Endodermal cell (in vitro differentiated cells): ENCODE results near the gene KRTAP13-4. TPM values are rescaled to one million over a fixed set of nuclear protein-coding genes. Genes with fewer than 3 reads are reported as not detected.

ENCODE experiments used
- DNase-seq: peaks from one replicate; pipeline ENCODE4 v3.0.0-alpha.2; 2017
- H3K27ac ChIP-seq: 2 replicates; pipeline ENCODE4 v1.5.1; 2013; ENCODE audit warnings: mild to moderate bottlenecking, low read depth, low read length, moderate library complexity
- H3K27me3 ChIP-seq: 2 replicates; pipeline ENCODE4 v1.6.1; 2013; ENCODE audit warnings: mild to moderate bottlenecking, low read length, moderate library complexity; ENCODE audit not compliant: insufficient read depth, control insufficient read depth, poor library complexity, severe bottlenecking
- H3K36me3 ChIP-seq: 2 replicates; pipeline ENCODE4 v1.7.0; 2013; ENCODE audit warnings: mild to moderate bottlenecking, low read length, moderate library complexity; ENCODE audit not compliant: control insufficient read depth, insufficient read depth
- H3K4me1 ChIP-seq: one replicate; pipeline ENCODE4 v1.7.0; 2013; ENCODE audit warnings: low read length; ENCODE audit not compliant: control insufficient read depth, insufficient read depth
- H3K4me3 ChIP-seq: 2 replicates; pipeline ENCODE4 v1.5.1; 2013; ENCODE audit warnings: mild to moderate bottlenecking, low read length, moderate library complexity
- H3K9ac ChIP-seq: 2 replicates; pipeline ENCODE4 v1.6.1; 2013; ENCODE audit warnings: mild to moderate bottlenecking, low read length, moderate library complexity; ENCODE audit not compliant: poor library complexity, severe bottlenecking; ENCODE audit errors: extremely low read depth
- H3K9me3 ChIP-seq: 2 replicates; pipeline ENCODE4 v1.6.1; 2013; ENCODE audit warnings: mild to moderate bottlenecking, low read length, moderate library complexity; ENCODE audit not compliant: control insufficient read depth
- H3K27ac Mint-ChIP-seq: 2 replicates; pipeline ENCODE4 v1.8.0; 2020; ENCODE audit warnings: mixed read lengths
- H3K27me3 Mint-ChIP-seq: 2 replicates; pipeline ENCODE4 v1.8.0; 2021; ENCODE audit warnings: mild to moderate bottlenecking, mixed read lengths; ENCODE audit not compliant: insufficient read depth
- H3K36me3 Mint-ChIP-seq: 2 replicates; pipeline ENCODE4 v1.8.0; 2020; ENCODE audit warnings: low read depth, mixed read lengths
- H3K4me1 Mint-ChIP-seq: 2 replicates; pipeline ENCODE4 v1.8.0; 2020; ENCODE audit warnings: mixed read lengths
- H3K4me3 Mint-ChIP-seq: 2 replicates; pipeline ENCODE4 v1.8.0; 2020; ENCODE audit warnings: mild to moderate bottlenecking, moderate library complexity, mixed read lengths
- H3K9me3 Mint-ChIP-seq: 2 replicates; pipeline ENCODE4 v1.8.0; 2020; ENCODE audit warnings: mild to moderate bottlenecking, mixed read lengths
- CTCF ChIP-seq: fragments of 200-600 bp; sonication (generic); conservative IDR thresholded peaks from 2 replicates; pipeline ENCODE4 v1.5.0; 2021; ENCODE audit warnings: antibody characterized with exemption, mild to moderate bottlenecking
- WGBS, 2 experiments: methylation state at CpG; one replicate each; pipeline versions ENCODE4 v1.1.5 to v1.1.7; 2013; ENCODE audit warnings: missing lambda C conversion rate in 2 of 2, mixed read lengths in 1 of 2; ENCODE audit not compliant: insufficient coverage in 1 of 2, insufficient read length in 1 of 2; 5-methylcytosine and 5-hydroxymethylcytosine counted together
- total RNA-seq, 2 donors: library from RNA; stranded (reverse); fragmentation: NEBNext Ultra II Directional in 1 of 2; extraction: Animal tissue kit (Norgen Biotek cat#: 25700) in 1 of 2; gene quantifications; 2 replicates in 1 of 2; 3 replicates in 1 of 2; pipeline ENCODE4 v1.2.1, GENCODE V29; 2021

KRTAP13-4 gene
- total RNA-seq, 2 donors from 2014 or later = not detected

GRCh38 chr21:30425826-30426225 is 4.2 kb upstream of the KRTAP13-4 start, which contains the start of gene KRTAP13-3:
Gene KRTAP13-3 (minus strand): TSS chr21:30425926. CDS start chr21:30425912, 14 bp downstream.
- peaks cover 3% of the 10 kb centered on the region for H3K9me3 Mint-ChIP-seq
- Histone ChIP-seq H3K27ac (peak within 1 kb of the TSS; percentile 14), H3K9ac (no peak within 1 kb of the TSS), H3K27me3 (no peaks in the 10 kb centered on the region), H3K36me3 (no peaks in the 10 kb centered on the region), H3K4me1 (no peaks in the 10 kb centered on the region), H3K4me3 (no peak within 1 kb of the TSS), H3K9me3 (peaks cover 10% of the 10 kb centered on the region)
- H3K27ac Mint-ChIP-seq = no peak within 1 kb of the TSS
- no peak within 1 kb of the TSS for H3K4me3 Mint-ChIP-seq
- H3K36me3 Mint-ChIP-seq = no peaks in the 10 kb centered on the region
- no peak for TF ChIP-seq CTCF
- H3K4me1 Mint-ChIP-seq = peaks cover 3% of the 10 kb centered on the region
- no peaks in the 10 kb centered on the region for H3K27me3 Mint-ChIP-seq
- WGBS, 2 experiments = 92 to 93% methylated on average over 3 to 5 of the region's 5 CpGs
- no peak for DNase-seq

GRCh38 chr21:30426731-30427130 is 3.3 kb upstream of the KRTAP13-4 start:
- no peak for TF ChIP-seq CTCF
- DNase-seq = peak; percentile 82
- H3K36me3 Mint-ChIP-seq = no peaks in the 10 kb centered on the region
- no peaks in the 10 kb centered on the region for H3K36me3 ChIP-seq
- peak overlapping the region; percentile 7 for H3K27ac Mint-ChIP-seq
- H3K27me3 ChIP-seq = no peaks in the 10 kb centered on the region
- no peaks in the 10 kb centered on the region for H3K4me1 ChIP-seq
- H3K4me3 Mint-ChIP-seq = no peak overlapping the region
- peaks cover 3% of the 10 kb centered on the region for H3K9me3 Mint-ChIP-seq
- 10 to 20% methylated on average over 2 to 3 of the region's 3 CpGs for WGBS, 2 experiments
- H3K4me3 ChIP-seq = no peak overlapping the region
- H3K9ac ChIP-seq = no peak overlapping the region
- H3K4me1 Mint-ChIP-seq = peaks cover 3% of the 10 kb centered on the region
- H3K27me3 Mint-ChIP-seq = no peaks in the 10 kb centered on the region
- H3K9me3 ChIP-seq = peaks cover 10% of the 10 kb centered on the region
- peak overlapping the region; percentile 14 for H3K27ac ChIP-seq

GRCh38 chr21:30434033-30434631 is 4.1 kb downstream of the KRTAP13-4 start:
- Histone ChIP-seq H3K4me3 (no peak overlapping the region), H3K9me3 (no peaks in the 10 kb centered on the region), H3K36me3 (no peaks in the 10 kb centered on the region), H3K9ac (no peak overlapping the region), H3K27ac (no peak overlapping the region), H3K27me3 (no peaks in the 10 kb centered on the region), H3K4me1 (no peaks in the 10 kb centered on the region)
- Mint-ChIP-seq H3K36me3 (no peaks in the 10 kb centered on the region), H3K4me1 (peaks cover 2% of the 10 kb centered on the region), H3K27me3 (no peaks in the 10 kb centered on the region), H3K9me3 (no peaks in the 10 kb centered on the region), H3K27ac (no peak overlapping the region), H3K4me3 (no peak overlapping the region)
- peak; percentile 82 for TF ChIP-seq CTCF
- 37 to 50% methylated on average over 1 to 7 of the region's 10 CpGs for WGBS, 2 experiments
- DNase-seq = peak; percentile 88
